GM23248 (cell line): Measurements from ENCODE around the gene RBM47.

Experiments
- EZH2 ChIP-seq: fragments of 200-600 bp; sonication (generic); IDR thresholded peaks from 2 replicates; pipeline ENCODE4 v1.6.1; 2018; ENCODE audit warnings: antibody characterized with exemption, mild to moderate bottlenecking; ENCODE audit not compliant: insufficient read depth, poor library complexity, severe bottlenecking
- EZH2phosphoT487 ChIP-seq: fragments of 200-600 bp; sonication (generic); IDR thresholded peaks from 2 replicates; pipeline ENCODE4 v1.6.1; 2018; ENCODE audit warnings: antibody characterized with exemption, moderate library complexity, mild to moderate bottlenecking, low read depth; ENCODE audit not compliant: insufficient read depth

DNA sequence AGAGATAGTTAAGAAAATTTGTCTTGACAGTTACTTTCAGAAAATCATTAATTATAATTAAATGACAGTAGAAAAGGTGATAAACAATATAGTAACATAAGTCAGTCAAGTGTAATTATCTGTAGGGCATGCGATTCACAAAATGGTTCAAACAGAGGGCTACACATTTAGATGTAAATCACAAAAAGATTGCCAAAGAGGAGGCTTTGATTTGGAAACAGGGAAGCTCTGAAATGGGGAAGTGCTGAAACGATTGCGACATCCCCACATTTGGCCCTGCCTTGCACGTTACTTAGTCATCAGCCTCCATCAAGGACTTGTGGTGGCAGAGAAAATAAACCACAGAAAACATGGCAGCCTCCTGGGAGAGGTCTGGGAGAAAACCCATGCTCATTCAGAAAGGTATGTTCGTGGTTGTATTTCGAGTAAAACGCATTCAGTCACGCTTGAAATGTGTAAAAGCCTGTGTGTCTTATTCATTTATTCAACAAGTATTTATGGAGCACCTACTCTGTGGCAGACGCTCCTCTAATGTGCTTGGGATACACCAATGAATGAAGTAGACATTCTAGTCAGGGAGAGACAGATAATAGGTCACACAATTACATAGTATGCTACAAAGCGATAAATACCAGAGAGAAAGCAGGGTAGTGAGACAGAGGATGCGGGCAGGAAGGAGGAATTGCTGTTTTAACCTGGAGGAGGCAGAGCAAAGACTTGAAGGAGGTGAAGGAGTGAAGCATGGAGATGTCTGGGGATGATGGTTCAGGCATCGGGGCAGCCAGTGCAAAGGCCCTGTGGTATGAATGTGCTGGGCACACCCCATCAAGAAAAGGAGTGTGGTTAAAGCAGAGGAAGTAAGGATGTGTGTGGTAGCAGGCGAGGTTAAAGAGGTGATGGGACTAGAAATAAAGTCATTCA is 7.8 kb downstream of the RBM47 start:
- no peak for TF ChIP-seq EZH2
- no peak for TF ChIP-seq EZH2phosphoT487
